GM23338 (cell line): ENCODE data around the gene CMSS1. TPM values are rescaled to one million over a fixed set of nuclear protein-coding genes. Genes with fewer than 3 reads are reported as not detected.
A peak's percentile ranks its signal among the peaks of the same experiment; 100 is the strongest.

Experiments used
- ATAC-seq: fragments of 200-7000 bp; cut with Tn5 transposase; 3 replicates; pipeline ENCODE4 v1.9.1; 2020
- DNase-seq: peaks from one replicate; pipeline ENCODE4 v3.0.0-alpha.2; 2015; ENCODE audit warnings: low spot score
- H2AFZ ChIP-seq: fragments of 200-600 bp; sonication (generic); 2 replicates; pipeline ENCODE4 v1.8.0; 2016; ENCODE audit warnings: antibody characterized with exemption, mild to moderate bottlenecking, moderate library complexity
- H3F3A ChIP-seq: fragments of 200-600 bp; sonication (generic); replicated peaks from 2 replicates; pipeline ENCODE4 v1.8.0; 2017; ENCODE audit warnings: antibody characterized with exemption, mixed run types, low read depth
- H3K27ac ChIP-seq: fragments of 200-600 bp; sonication (generic); 2 replicates; pipeline ENCODE4 v1.6.1; 2016; ENCODE audit warnings: low read depth
- H3K27me3 ChIP-seq: fragments of 200-600 bp; sonication (generic); 2 replicates; pipeline ENCODE4 v1.8.0; 2016; ENCODE audit warnings: mild to moderate bottlenecking, mixed run types, moderate library complexity; ENCODE audit not compliant: insufficient read depth
- H3K36me3 ChIP-seq: fragments of 200-600 bp; sonication (generic); 2 replicates; pipeline ENCODE4 v1.8.0; 2016; ENCODE audit warnings: mild to moderate bottlenecking; ENCODE audit not compliant: insufficient read depth
- H3K4me1 ChIP-seq: fragments of 200-600 bp; sonication (generic); 2 replicates; pipeline ENCODE4 v1.8.0; 2016; ENCODE audit warnings: mild to moderate bottlenecking, moderate library complexity; ENCODE audit not compliant: insufficient read depth
- H3K4me2 ChIP-seq: fragments of 200-600 bp; sonication (generic); 2 replicates; pipeline ENCODE4 v1.7.1; 2017; ENCODE audit warnings: mixed run types
- H3K4me3 ChIP-seq: fragments of 200-600 bp; sonication (generic); 2 replicates; pipeline ENCODE4 v1.6.1; 2016; ENCODE audit warnings: mixed run types
- H3K79me2 ChIP-seq: fragments of 200-600 bp; sonication (generic); replicated peaks from 2 replicates; pipeline ENCODE4 v1.8.0; 2017; ENCODE audit warnings: mild to moderate bottlenecking; ENCODE audit not compliant: insufficient read depth
- H3K9me2 ChIP-seq: fragments of 200-600 bp; sonication (generic); 2 replicates; pipeline ENCODE4 v1.8.0; 2017; ENCODE audit not compliant: insufficient read depth
- H4K20me1 ChIP-seq: fragments of 200-600 bp; sonication (generic); replicated peaks from 2 replicates; pipeline ENCODE4 v1.8.0; 2017; ENCODE audit warnings: mild to moderate bottlenecking; ENCODE audit not compliant: insufficient read depth
- H3K27ac Mint-ChIP-seq: 2 replicates; pipeline ENCODE4 v1.8.0; 2020; ENCODE audit warnings: inconsistent platforms, mild to moderate bottlenecking, moderate library complexity, mixed read lengths
- H3K27me3 Mint-ChIP-seq: 3 replicates; pipeline ENCODE4 v1.8.0; 2022; ENCODE audit warnings: low read depth, mild to moderate bottlenecking, moderate library complexity, mixed read lengths, inconsistent platforms; ENCODE audit not compliant: insufficient read depth, poor library complexity
- H3K36me3 Mint-ChIP-seq: 3 replicates; pipeline ENCODE4 v1.8.0; 2021; ENCODE audit warnings: low read depth, mild to moderate bottlenecking, inconsistent platforms, moderate library complexity, mixed read lengths
- H3K4me1 Mint-ChIP-seq: 3 replicates; pipeline ENCODE4 v1.8.0; 2020; ENCODE audit warnings: mild to moderate bottlenecking, inconsistent platforms, mixed read lengths
- H3K4me3 Mint-ChIP-seq: 3 replicates; pipeline ENCODE4 v1.8.0; 2021; ENCODE audit warnings: moderate library complexity, mild to moderate bottlenecking, inconsistent platforms, mixed read lengths
- H3K9me3 Mint-ChIP-seq: 3 replicates; pipeline ENCODE4 v1.8.0; 2020; ENCODE audit warnings: moderate library complexity, mild to moderate bottlenecking, inconsistent platforms, mixed read lengths
- CREB1 ChIP-seq: fragments of 250-450 bp; sonication (Bioruptor Pico); IDR thresholded peaks from 2 replicates; pipeline ENCODE4 v1.5.0; 2020; ENCODE audit warnings: low read depth, mild to moderate bottlenecking, moderate library complexity
- EZH2phosphoT487 ChIP-seq: fragments of 200-600 bp; sonication (generic); IDR thresholded peaks from one replicate; pipeline ENCODE4 v1.8.1; 2018; ENCODE audit warnings: antibody characterized with exemption; ENCODE audit not compliant: unreplicated experiment
- JUNB ChIP-seq: IDR thresholded peaks from one replicate; pipeline ENCODE4 v1.6.1; 2016; ENCODE audit warnings: antibody characterized with exemption; ENCODE audit not compliant: unreplicated experiment
- NANOG ChIP-seq: IDR thresholded peaks from 2 replicates; pipeline ENCODE4 v1.6.1; 2016; ENCODE audit warnings: antibody characterized with exemption, borderline replicate concordance
- REST ChIP-seq: IDR thresholded peaks from one replicate; pipeline ENCODE4 v1.6.1; 2018; ENCODE audit warnings: antibody characterized with exemption; ENCODE audit not compliant: unreplicated experiment
- STAT1 ChIP-seq: IDR thresholded peaks from one replicate; pipeline ENCODE4 v1.6.1; 2016; ENCODE audit warnings: antibody characterized with exemption; ENCODE audit not compliant: unreplicated experiment
- ZNF114 ChIP-seq: fragments of 250-450 bp; sonication (Bioruptor Pico); IDR thresholded peaks from 2 replicates; pipeline ENCODE4 v1.5.0; 2020; ENCODE audit warnings: mild to moderate bottlenecking, moderate library complexity
- ZNF331 ChIP-seq: fragments of 250-450 bp; sonication (Bioruptor Pico); IDR thresholded peaks from 2 replicates; pipeline ENCODE4 v1.5.0; 2020; ENCODE audit warnings: low read depth, mild to moderate bottlenecking, moderate library complexity
- polyA plus RNA-seq: library from polyadenylated mRNA; unstranded; fragments of >200 nt; fragmentation: Nextera tagmentation; extraction: Ambion mirVana; gene quantifications from 2 replicates; pipeline ENCODE4 v1.2.1, GENCODE V29; 2016
- total RNA-seq: library from RNA; depleted of rRNA; stranded (reverse); fragments of >200 nt; shearing (Covaris generic); gene quantifications from 2 replicates; pipeline ENCODE4 v1.2.3, GENCODE V29; 2014
- TF ChIP-seq, protein P1 (sequence below): IDR thresholded peaks from 2 replicates; pipeline ENCODE4 v1.6.1; 2016; ENCODE audit warnings: antibody characterized with exemption
- TF ChIP-seq, protein P2 (sequence below), 2 experiments: fragments of 200-600 bp in 1 of 2; sonication (generic) in 1 of 2; conservative IDR thresholded peaks; 2 replicates each; pipeline versions ENCODE4 v1.5.1 to v1.6.1; 2016 to 2017; ENCODE audit warnings: antibody characterized with exemption in 2 of 2, low read depth in 2 of 2, mild to moderate bottlenecking in 2 of 2, moderate library complexity in 1 of 2

The CMSS1 gene
- total and polyA plus RNA-seq, 2 experiments from 2014 or later, result 39.4 to 187 TPM

DNA sequence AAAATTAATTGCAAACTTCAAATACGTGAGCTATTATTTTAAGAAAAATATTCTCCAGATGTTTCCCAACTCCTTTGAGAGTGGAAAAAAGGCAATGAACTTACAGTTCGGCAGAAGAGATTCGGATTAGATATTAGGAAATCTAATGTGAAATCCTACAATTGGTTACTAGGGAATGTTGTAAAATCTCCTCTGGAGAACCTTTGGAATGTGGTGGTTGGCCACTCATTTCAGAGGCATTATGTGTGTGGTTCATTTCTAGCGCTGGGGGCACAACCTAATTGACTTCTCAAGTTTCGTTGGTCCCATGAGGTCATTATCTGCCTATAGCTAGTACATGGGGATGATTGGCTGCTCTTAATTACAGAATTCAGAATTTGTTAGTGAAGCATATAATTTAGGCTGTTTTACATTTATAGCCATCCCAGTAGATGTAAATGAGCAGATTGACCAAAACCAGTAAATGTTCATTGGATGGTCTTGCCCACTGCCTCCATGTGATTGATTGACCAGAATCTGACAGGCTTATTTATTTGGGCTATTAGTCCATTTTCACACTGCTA lies 34.6 kb upstream of the CMSS1 start (continued):
- TF ChIP-seq REST (no peak), JUNB (no peak), ZNF114 (no peak), NANOG (no peak), EZH2phosphoT487 (no peak), STAT1 (no peak), CREB1 (CRISPR knock-in tag) (no peak)
- TF ChIP-seq, protein P1, sequence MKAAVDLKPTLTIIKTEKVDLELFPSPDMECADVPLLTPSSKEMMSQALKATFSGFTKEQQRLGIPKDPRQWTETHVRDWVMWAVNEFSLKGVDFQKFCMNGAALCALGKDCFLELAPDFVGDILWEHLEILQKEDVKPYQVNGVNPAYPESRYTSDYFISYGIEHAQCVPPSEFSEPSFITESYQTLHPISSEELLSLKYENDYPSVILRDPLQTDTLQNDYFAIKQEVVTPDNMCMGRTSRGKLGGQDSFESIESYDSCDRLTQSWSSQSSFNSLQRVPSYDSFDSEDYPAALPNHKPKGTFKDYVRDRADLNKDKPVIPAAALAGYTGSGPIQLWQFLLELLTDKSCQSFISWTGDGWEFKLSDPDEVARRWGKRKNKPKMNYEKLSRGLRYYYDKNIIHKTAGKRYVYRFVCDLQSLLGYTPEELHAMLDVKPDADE, result no peak

- no peaks in the 10 kb centered on the region for H3K27me3 Mint-ChIP-seq
- H3K27ac Mint-ChIP-seq, result no peak overlapping the region
- no peaks in the 10 kb centered on the region; the same call in 1 of the 2 replicates for H3K9me2 ChIP-seq
- no peaks in the 10 kb centered on the region for H3K36me3 Mint-ChIP-seq
- TF ChIP-seq ZNF331 (CRISPR knock-in tag), result no peak
- TF ChIP-seq, protein P2, sequence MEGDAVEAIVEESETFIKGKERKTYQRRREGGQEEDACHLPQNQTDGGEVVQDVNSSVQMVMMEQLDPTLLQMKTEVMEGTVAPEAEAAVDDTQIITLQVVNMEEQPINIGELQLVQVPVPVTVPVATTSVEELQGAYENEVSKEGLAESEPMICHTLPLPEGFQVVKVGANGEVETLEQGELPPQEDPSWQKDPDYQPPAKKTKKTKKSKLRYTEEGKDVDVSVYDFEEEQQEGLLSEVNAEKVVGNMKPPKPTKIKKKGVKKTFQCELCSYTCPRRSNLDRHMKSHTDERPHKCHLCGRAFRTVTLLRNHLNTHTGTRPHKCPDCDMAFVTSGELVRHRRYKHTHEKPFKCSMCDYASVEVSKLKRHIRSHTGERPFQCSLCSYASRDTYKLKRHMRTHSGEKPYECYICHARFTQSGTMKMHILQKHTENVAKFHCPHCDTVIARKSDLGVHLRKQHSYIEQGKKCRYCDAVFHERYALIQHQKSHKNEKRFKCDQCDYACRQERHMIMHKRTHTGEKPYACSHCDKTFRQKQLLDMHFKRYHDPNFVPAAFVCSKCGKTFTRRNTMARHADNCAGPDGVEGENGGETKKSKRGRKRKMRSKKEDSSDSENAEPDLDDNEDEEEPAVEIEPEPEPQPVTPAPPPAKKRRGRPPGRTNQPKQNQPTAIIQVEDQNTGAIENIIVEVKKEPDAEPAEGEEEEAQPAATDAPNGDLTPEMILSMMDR (conservative IDR thresholded peaks at IDR 0.05; ENCODE audit: low read depth in 2 of 2), result peak; percentile 61 to 75
- H2AFZ ChIP-seq, result no peak overlapping the region
- no peaks in the 10 kb centered on the region for H3K9me3 Mint-ChIP-seq
- H3K36me3 ChIP-seq, result no peaks in the 10 kb centered on the region
- no peaks in the 10 kb centered on the region for H4K20me1 ChIP-seq
- H3K4me3 Mint-ChIP-seq, result no peak overlapping the region
- no peaks in the 10 kb centered on the region for H3F3A ChIP-seq
- H3K4me3 ChIP-seq, result no peak overlapping the region
- H3K79me2 ChIP-seq, result no peaks in the 10 kb centered on the region
- no peaks in the 10 kb centered on the region for H3K4me1 Mint-ChIP-seq
- H3K27me3 ChIP-seq, result no peaks in the 10 kb centered on the region
- H3K4me1 ChIP-seq, result no peaks in the 10 kb centered on the region
- ATAC-seq (peak; percentile 86), DNase-seq (peak; percentile 51)
- H3K4me2 ChIP-seq, result no peak overlapping the region
- no peak overlapping the region for H3K27ac ChIP-seq
These were observed 28.5 kb upstream of the CMSS1 start for GRCh38 chr3:99789011-99789721.
